Skin epidermis (tissue), 12 donors: ENCODE results near the gene ANKRD34A.
"Not testable (repeated sequence)": the region's sequence is repeated elsewhere in the genome, so short reads cannot be mapped to it uniquely, and the experiment has no call there.

ENCODE experiments used
- H3K27ac ChIP-seq, 21 experiments: fragments of 200-600 bp; sonication (generic) in 11 of 21; one replicate each; pipeline ENCODE4 v1.5.0; 2020; ENCODE audit warnings: mild to moderate bottlenecking in 3 of 21, inconsistent platforms in 2 of 21, moderate library complexity in 2 of 21
- H3K4me3 ChIP-seq, 7 experiments: fragments of 200-600 bp; sonication (generic) in 2 of 7; one replicate each; pipeline ENCODE4 v1.5.0; 2020; ENCODE audit warnings: inconsistent platforms in 2 of 7, mild to moderate bottlenecking in 2 of 7, moderate library complexity in 1 of 7

ANKRD34A gene

GRCh38 chr1:145956781-145957442, 7.5 kb downstream of the ANKRD34A start:
- Histone ChIP-seq H3K27ac (peak overlapping the region in 20 of 21 experiments; percentile 75 to 97 (median 89)), H3K4me3 (peak overlapping the region; percentile 59 to 83 (median 74))

- peak overlapping the region in 5 of 7 experiments; percentile 66 to 83 (median 81) for H3K4me3 ChIP-seq
- H3K27ac ChIP-seq = peak overlapping the region in 16 of 21 experiments; percentile 4 to 97 (median 90)
Observed at GRCh38 chr1:145956361-145956760, 8.0 kb downstream of the ANKRD34A start.

GRCh38 chr1:145955436-145955835, 8.9 kb downstream of the ANKRD34A start:
- Histone ChIP-seq H3K27ac (peak overlapping the region in 10 of 21 experiments; percentile 3 to 97 (median 54)), H3K4me3 (no peak overlapping the region)

GRCh38 chr1:145953861-145954260, 10.5 kb downstream of the ANKRD34A start:
- no peak overlapping the region for H3K27ac ChIP-seq
- no peak overlapping the region for H3K4me3 ChIP-seq

GRCh38 chr1:145952903-145953302, 11.5 kb downstream of the ANKRD34A start:
- Histone ChIP-seq H3K27ac (no peak overlapping the region), H3K4me3 (no peak overlapping the region)

- no peak overlapping the region for H3K4me3 ChIP-seq
- H3K27ac ChIP-seq = no peak overlapping the region
Observed at GRCh38 chr1:145951526-145951925, 12.8 kb downstream of the ANKRD34A start.

GRCh38 chr1:145949219-145949618, 15.2 kb downstream of the ANKRD34A start:
- H3K27ac ChIP-seq = no peak overlapping the region

GRCh38 chr1:145947551-145947950, 16.8 kb downstream of the ANKRD34A start:
- H3K27ac ChIP-seq = no peak overlapping the region
- H3K4me3 ChIP-seq = no peak overlapping the region

More at GRCh38 chr1:145949219-145949618, 15.2 kb downstream of the ANKRD34A start:
- H3K4me3 ChIP-seq = no peak overlapping the region

GRCh38 chr1:145946477-145946986, 17.8 kb downstream of the ANKRD34A start:
- no peak overlapping the region for H3K4me3 ChIP-seq
- H3K27ac ChIP-seq = no peak overlapping the region

- Histone ChIP-seq H3K27ac (no peak overlapping the region), H3K4me3 (no peak overlapping the region)
Observed at GRCh38 chr1:145944532-145944931, 19.8 kb downstream of the ANKRD34A start.

- Histone ChIP-seq H3K4me3 (no peak overlapping the region), H3K27ac (peak overlapping the region in 10 of 21 experiments; percentile 1 to 77 (median 49))
Observed at GRCh38 chr1:145942871-145943270, 21.5 kb downstream of the ANKRD34A start.

- no peak overlapping the region for H3K4me3 ChIP-seq
- H3K27ac ChIP-seq = peak overlapping the region in 5 of 21 experiments; percentile 5 to 60 (median 52)
Observed at GRCh38 chr1:145942405-145942804, 22.0 kb downstream of the ANKRD34A start.

GRCh38 chr1:145937436-145937835, 26.9 kb downstream of the ANKRD34A start:
- H3K27ac ChIP-seq = no peak overlapping the region

GRCh38 chr1:145936247-145936646, 28.1 kb downstream of the ANKRD34A start:
- H3K27ac ChIP-seq = peak overlapping the region in 1 of 21 experiments; percentile 19

More at GRCh38 chr1:145937436-145937835, 26.9 kb downstream of the ANKRD34A start:
- no peak overlapping the region for H3K4me3 ChIP-seq

GRCh38 chr1:145935708-145936107, 28.7 kb downstream of the ANKRD34A start:
- peak overlapping the region in 1 of 21 experiments; percentile 19 for H3K27ac ChIP-seq
- no peak overlapping the region for H3K4me3 ChIP-seq

More at GRCh38 chr1:145936247-145936646, 28.1 kb downstream of the ANKRD34A start:
- no peak overlapping the region for H3K4me3 ChIP-seq

GRCh38 chr1:145932522-145933009, 31.8 kb downstream of the ANKRD34A start:
- peak overlapping the region in 7 of 21 experiments; percentile 33 to 80 (median 45) for H3K27ac ChIP-seq
- H3K4me3 ChIP-seq = not testable (repeated sequence)

- Histone ChIP-seq H3K27ac (peak overlapping the region; percentile 81 to 99 (median 95)), H3K4me3 (peak overlapping the region; percentile 61 to 91 (median 68))
Observed at GRCh38 chr1:145927916-145928643, 36.3 kb downstream of the ANKRD34A start.

GRCh38 chr1:145927063-145927886, 37.1 kb downstream of the ANKRD34A start, which contains the start of gene RBM8A:
RBM8A (minus strand) TSS chr1:145927484; CDS start chr1:145927426, 58 bp downstream.
- peak within 1 kb of the TSS; percentile 61 to 91 (median 68) for H3K4me3 ChIP-seq
- peak within 1 kb of the TSS; percentile 81 to 99 (median 95) for H3K27ac ChIP-seq

- Histone ChIP-seq H3K27ac (peak overlapping the region in 20 of 21 experiments; percentile 81 to 99 (median 95)), H3K4me3 (peak overlapping the region; percentile 61 to 91 (median 68))
Observed at GRCh38 chr1:145926686-145927062, 37.7 kb downstream of the ANKRD34A start.
